GM21723 (cell line): ENCODE measurements around the gene TRIO.
A peak's percentile ranks its signal among the peaks of the same experiment; 100 is the strongest.

Source experiments
- ATAC-seq: cut with Tn5 transposase; IDR thresholded peaks from one replicate; pipeline ENCODE4 v1.9.1; 2021; ENCODE audit warnings: mild to moderate bottlenecking, moderate library complexity; ENCODE audit not compliant: unreplicated experiment

The TRIO gene

DNA sequence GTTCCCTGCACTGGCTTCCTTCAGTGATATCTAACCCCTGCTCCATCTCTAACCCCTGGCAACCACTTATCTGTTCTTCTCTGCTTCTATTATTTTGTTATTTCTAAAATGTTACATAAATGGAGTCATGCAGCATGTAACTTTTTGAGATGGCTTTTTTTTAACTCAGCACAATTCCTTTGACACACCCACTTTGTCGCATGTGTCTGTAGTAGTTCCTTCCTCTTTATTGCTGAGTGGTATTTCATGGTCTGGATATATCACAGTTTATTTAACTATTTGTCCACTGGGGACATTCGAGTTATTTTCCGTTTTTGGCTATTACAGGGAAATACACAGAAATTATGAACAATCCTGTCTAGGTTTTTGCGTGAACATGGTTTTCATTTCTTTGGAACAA, 200.2 kb downstream of the TRIO start:
- ATAC-seq = no peak

DNA sequence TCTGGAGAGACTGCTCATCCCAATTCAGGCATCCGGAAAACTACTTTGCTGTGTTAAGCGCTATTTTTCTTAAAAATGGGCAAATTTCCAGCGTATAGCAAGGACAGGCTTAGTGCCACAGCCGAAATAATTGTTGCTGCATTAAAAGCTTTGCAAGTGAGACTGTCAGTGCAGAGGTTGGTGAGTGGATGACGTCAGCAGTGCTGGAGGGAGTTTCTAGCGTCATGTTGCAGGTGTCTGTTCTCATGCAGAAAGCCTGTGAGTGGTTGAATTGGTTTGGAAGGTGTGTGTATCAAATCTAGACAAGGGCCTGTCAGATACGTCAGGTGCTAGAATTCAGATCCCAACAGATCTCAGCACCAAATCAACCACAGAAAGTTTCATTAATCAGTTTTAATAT, 204.4 kb downstream of the TRIO start:
- ATAC-seq = no peak

DNA sequence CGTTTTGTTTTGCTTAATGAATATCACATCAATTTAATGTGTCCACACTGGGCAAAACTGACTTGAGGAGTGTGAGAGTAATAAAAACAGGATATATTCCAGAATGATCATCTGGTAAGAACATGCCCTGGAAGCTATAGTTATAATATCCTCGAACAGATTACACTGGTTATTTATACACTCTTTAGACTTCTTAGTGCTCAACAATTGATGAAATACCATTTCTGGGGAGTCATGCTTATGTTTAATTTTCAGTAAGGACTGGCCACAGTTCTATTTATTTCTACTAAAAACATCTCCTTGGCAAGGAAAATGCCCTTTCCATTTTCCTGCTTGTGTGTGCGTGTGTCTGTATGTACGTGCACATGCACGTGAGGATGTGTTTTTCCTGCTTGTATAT, 205.0 kb downstream of the TRIO start:
- no peak for ATAC-seq

DNA sequence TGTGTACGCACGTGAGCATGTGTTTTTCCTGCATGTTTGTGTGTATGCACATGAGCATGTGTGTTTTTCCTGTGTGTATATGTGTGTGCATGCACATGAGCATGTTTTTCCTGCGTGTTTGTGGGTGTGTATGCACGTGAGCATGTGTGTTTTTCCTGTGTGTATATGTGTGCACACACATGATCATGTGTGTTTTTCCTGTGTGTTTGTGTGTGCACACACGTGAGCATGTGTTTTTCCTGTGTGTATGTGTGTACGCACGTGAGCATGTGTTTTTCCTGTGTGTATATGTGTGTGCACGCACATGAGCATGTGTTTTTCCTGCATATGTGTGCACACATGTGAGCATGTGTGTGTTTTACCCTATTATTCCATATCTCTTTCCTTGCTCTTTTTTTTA, 205.9 kb downstream of the TRIO start:
- no peak for ATAC-seq

DNA sequence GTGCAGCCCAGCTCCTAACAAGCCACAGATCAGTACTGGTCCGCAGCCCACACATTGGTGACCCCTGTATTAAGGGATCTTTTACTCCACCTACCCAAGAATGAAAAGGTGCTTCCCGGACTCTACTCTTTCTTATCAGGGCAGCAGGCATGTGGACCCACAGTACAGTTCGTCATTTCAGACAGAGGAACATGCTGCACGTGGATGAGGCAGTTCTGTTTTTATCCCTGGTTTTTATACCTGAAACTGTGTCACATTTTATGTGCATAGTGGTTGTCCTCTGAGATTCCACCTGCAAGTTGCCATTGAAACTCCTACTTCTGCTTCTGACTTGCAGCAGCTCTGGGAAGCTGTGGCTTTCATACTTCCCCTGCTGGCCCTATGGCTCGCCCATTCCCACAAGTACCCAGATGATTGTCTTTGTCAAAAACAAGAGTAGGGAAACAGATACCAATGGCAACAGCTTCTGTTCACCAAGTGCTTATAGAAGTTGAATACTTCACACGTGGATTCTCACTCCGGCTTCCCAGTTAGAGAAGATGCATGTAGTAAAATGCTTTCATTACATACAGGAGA, 208.0 kb downstream of the TRIO start:
- ATAC-seq = no peak

DNA sequence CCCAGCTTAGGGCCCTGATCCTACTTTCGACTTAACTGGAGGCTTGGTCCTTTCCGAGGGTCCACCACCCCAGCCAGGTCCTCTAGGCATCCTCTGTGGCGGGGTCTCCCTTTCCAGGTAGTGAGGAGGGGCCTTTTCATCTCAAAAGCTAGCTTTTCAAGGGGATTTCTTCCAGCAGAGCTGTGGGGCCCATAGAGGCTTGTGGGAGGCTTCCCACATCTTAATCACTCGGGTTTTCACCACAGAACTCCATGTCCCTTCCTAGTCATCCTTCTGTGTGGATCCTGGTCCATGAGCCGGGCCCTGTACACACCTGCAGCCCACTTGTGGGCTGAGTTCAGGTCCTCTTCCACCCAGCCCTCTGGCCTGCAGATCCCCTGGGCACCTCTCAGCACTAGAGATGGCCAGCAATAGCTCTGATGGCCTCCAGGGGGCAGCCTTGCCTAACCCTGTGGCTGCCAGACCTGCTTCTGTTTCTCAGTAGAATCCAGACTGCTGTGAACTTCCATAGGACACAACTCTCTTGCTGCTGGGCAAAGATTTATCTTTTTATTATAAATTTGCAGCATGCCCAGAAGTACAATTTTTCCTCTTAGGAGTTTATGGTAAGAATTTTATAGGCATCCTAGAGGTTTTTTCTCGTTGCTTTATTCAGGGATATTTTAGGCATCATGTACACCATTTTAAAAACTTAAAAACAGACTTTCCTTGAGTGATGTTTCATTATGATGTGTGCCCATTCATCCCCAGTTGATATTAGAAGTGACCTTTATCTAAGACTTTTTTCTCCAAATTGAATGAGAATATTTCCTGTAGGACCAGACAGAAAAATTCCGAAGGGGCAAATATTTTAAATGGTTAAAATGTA, 208.9 kb downstream of the TRIO start:
- ATAC-seq = peak; percentile 95

DNA sequence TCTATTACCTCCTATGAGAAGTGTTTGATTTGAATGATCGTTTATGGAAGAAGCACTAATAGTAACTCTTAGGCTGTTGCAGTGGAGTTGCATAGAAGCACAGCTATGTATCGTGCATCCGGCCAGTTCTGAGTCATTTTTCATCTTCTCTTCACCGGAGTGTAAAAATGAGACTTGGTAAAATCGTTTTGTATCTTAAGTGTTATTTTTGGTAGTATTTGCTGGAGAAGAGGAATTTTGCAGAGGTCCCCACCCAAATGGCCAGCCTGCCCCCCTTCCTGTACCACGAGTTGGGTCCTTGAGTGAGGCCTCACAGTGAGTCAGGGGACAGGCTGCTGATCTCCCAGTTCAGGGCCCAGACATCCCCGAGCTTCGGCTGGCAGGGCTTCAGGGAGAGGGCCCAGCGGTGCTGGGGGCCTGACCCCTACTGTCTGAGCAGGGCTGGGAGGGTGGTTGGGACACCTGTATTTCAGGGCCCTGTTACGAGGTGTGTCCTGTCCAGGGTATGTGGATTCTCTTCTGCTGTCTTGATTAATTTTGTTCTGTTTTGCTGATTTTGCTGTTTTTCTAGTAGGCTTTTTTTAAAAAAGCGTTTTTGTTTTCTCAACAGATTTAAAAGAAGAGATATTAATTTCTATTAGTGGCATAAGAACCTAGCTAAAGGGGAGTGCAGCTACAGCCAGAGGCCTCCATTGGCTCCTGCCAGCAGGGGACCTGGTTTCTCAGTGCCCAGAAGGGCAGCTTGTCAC, 210.8 kb downstream of the TRIO start:
- ATAC-seq = no peak

DNA sequence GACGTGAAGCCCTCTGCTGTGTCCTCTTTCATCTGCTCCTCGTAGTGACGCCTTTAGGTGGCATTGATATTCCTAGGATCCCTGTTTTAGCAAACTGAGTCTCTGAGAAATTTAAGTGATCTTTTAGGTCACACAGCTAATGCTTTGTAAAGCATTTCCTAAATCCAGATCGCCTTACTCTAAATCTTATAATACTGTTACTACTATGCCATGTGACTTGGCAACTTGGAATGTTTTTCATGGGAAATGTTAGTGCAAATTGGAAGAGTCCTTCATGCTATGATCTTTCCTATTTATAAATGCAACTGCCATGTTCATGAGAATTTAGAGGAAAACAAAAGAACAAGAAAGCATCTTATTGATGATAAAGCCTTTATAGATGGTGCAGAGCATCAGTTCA, 212.2 kb downstream of the TRIO start:
- no peak for ATAC-seq

DNA sequence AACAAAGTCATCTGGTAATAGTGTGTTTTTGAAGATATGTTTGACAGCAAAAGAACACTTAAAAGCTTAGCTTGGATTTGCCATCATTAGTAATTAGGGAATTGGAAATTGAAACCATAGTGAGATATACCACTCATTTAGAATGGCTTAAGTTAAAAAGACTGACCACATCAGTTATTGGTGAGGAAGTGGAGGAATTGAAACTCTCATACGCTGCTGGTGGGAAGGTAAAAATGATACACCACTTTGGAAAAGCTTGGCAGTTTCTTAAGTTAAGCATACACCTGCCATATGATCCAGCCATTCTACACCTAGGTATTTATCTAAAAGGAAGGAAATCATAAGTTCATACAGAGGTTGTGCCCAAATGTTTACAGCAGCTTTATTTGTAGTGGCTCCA, 213.2 kb downstream of the TRIO start:
- ATAC-seq = no peak

DNA sequence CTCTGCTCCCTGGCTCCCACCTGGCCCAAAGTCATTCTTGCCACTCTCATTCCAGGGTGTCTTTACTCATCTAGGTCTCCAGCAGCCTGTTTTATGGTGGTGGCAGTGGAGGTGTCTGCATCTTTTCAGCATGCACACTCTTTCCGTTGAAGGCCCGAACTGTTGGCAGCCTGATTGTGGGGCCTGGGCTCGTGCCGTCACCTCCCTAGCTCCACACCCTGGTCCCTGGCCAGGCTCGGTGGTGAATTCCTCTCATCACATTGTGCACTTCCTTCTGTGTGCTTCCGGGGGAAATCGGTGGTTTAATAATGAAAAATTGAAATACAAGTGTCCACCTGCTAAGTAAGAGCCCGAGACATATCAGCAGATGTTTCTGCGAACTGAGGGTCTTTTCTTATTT, 214.3 kb downstream of the TRIO start:
- ATAC-seq = no peak

DNA sequence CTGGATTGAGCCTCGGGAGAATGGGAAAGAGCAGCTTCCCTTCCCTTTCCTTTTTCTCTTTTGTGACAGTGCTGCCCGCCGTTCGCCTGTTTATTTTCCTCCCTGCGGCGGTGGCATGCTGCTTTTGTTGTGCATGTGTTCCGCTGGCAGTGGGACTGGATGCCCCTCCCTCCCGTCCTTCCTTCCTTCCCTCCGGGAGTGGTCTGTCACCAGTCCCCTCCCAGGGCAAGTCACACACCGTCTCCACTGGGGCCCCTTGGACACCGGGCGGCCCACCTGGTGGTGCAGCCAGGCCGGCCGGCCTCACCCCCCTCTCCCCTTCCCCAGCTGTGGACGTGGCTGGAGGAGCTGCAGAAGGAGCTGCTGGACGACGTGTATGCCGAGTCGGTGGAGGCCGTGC, 214.7 kb downstream of the TRIO start:
- ATAC-seq = no peak

DNA sequence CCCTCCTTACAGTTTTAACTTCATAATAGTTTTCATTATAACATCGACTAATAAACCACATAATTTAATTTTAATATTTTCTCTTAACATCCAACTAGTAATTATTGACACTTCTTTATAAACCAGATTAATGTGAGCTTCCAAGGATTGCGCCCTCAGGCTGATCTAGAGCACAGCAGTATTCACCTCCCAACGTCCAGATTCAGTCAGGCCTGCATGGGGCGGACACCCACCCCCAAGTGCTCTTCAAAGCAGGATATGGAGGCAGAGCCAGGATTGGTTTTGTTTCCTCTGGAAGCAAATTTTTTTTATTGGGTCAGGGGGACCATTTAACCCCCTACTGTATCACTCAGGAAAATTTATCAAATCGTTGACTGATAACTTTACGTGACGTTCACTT, 215.4 kb downstream of the TRIO start:
- no peak for ATAC-seq

DNA sequence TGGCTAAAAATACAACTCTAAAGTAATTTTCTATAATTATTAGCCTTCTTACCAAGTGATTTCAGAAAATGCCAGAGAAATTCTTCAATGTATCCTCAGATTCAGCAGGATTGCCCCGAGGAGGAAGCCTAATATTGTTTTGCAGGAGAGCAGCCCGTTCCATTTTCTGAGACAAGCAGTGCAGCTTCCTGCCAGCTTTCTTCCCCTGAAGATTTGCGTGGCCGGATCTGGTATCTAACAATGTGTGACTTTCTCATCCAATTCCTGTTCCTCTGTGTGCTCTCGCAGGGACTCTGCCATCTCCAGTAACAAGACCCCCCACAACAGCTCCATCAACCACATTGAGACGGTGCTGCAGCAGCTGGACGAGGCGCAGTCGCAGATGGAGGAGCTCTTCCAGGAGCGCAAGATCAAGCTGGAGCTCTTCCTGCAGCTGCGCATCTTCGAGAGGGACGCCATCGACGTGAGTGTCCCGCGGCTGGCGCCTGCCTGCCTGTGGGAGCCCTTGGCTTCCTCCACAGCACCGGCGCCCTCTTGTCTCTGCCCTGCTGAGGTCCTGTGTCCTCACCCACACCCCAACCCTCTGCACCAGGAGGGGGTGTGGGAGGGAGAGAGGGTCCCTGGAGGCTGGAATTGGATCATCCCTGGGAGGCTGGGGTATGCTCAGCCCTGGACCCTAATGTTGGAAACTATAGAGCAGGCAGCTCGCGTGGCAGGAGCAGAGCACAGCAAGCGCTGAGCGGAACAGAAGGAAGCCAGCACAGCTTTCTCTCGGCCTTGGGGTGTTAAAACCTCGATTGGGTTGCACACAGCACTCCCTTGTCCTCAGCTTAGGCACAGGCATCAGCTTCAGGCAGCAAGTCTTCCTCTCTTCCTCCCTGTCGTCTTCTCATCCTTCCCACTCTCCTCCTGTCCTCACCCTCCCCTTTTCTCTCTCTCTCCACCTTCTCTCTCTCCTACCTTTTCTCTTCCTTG, 216.2 kb downstream of the TRIO start:
- ATAC-seq = no peak

DNA sequence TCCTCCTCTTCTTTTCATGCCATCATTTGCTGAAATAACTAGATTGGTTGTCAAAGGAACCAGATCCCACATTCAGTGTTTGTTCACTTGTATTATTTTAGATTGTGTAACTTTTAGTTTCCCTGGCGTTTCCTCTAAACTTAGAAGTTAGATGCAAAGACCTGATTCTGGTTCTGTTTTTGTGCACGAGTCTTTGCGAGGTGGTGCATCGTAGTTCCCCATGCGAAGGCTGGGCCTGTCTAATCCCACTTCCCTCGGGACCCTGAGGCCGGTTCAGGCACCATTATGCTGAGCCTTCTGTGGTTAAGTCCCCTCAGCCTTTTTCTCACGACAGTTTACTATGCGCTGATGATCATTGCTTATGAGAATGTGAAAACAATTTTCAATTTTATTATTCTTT, 219.3 kb downstream of the TRIO start:
- ATAC-seq = no peak

DNA sequence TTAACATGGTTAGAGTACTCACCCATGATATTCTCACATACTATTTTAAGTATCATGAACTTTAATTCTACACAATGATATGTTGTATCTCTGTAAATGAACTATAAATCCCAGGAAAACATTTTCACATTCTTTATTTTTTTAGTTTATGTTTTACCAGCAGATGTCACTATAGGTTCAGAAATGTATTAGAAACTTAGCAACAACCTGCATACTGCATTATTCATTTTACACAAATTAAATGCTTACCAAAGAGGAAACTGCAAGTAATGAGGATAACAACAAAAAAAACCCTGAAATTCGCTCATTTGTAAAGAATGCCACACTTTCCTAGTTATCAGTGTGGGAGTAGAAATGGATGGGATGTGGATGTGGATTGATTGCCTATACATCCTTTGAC, 221.0 kb downstream of the TRIO start:
- ATAC-seq = no peak

DNA sequence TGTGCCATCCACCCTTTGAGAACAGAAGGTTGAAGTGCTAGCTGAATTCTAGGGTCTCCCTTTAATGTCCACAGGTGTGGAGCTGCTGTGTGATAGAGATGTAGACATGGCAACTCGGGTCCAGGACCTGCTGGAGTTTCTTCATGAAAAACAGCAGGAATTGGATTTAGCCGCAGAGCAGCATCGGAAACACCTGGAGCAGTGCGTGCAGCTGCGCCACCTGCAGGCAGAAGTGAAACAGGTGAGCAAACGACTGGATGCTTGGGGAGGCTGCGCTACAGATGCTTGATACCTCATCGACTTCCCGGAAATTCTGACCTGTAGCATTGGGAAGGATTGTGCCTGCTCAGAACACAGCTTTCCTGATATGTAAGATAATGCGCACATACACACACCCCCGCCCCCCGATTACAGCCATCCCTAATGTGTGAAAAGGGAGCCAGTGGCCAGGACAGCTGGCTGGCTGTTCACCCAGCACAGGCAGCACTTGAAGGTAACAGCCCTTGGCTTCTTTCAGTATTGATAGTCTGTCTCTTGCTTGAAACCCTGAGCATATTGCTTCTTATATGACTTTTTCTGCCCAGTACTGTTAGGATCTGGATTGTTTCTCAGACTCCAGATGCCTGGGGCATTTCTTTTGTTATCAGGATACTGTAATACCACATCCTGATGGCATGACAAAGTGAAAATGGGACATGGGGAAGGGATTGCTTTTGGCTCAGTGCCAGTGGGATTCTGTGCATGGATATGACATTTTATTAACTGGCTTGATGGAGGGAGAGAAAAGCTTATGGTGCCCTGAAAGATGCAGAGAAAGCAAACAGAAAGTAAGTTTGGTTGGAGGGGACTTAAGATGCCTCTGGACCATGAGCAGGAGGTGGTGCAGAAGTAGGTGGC, 221.7 kb downstream of the TRIO start:
- no peak for ATAC-seq

DNA sequence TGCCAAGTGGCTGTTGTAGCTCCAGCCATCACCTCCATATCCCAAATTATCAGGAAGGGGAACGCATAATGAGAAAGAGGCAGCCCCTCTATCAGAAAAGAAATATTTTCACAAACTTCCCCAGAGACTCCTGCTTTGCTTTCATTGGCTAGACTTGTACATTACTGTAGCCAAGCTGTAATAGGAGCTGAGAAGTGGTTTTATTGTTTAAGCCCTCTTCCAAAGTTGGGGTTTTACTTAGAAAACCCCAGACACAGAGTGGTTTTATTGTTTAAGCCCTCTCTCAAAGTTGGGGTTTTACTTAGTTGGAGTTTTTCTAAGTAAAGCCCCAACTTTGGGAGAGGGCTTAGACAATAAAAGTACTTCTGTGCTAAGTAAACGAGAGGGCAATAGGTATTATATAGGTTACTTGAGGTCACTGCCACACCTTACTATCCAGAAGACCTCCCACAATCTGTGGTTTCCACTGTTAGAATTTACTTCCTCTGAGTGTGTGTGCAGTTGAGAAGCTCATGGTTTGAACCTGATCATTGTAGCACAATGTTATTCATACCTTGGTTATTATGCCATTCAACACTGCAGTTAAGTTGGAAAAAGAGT, 222.8 kb downstream of the TRIO start:
- ATAC-seq = no peak

DNA sequence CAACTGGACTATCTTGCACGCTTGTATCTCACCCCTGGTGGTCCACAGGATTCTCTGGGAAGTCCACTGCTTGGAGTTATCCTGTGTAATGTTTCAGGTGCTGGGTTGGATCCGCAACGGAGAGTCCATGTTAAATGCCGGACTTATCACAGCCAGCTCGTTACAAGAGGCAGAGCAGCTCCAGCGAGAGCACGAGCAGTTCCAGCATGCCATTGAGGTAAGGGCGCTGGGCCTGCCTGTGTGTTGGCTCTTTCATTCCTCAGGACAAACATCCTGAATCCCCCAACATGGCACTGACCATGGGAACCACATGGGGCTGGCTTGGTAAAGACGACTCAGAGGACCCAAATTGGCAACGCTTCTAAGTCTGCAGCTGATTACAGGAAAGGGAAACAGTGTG, 223.6 kb downstream of the TRIO start:
- no peak for ATAC-seq

DNA sequence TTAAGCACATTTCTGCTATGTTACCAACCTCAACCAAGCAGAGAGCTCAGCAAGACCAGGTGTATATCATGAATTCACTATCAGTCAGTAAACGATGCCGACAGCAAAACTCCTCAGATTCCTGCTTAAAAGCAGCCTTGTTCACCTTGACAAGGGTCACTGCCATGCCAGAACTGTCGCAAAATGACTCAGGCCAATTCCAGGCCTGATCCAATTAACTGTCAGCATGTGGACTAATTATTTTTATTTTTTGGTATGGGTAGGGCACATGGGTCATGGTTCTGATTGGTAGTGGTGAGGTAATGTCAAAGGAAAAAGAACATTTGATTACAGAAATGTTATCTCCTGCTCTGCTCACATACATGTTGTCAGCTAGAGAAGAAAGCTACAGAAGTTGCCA, 224.2 kb downstream of the TRIO start:
- ATAC-seq = no peak
